Transverse colon (tissue), 4 donors: ENCODE measurements around the gene RPTOR. TPM values are rescaled to one million over a fixed set of nuclear protein-coding genes. Genes with fewer than 3 reads are reported as not detected.
A peak's percentile ranks its signal among the peaks of the same experiment; 100 is the strongest.

Experiments used
- DNase-seq: peaks from one replicate; pipeline ENCODE4 v3.0.0-alpha.2; 2019
- H3K27ac ChIP-seq, 4 donors: fragments of 200-600 bp; sonication (generic); 2 replicates each; pipeline ENCODE4 v1.5.1; 2016 to 2018; ENCODE audit warnings: inconsistent platforms in 4 of 4
- H3K27me3 ChIP-seq: fragments of 200-600 bp; sonication (generic); 2 replicates; pipeline ENCODE4 v1.5.1; 2017; ENCODE audit warnings: inconsistent platforms
- H3K36me3 ChIP-seq, 4 donors: fragments of 200-600 bp; sonication (generic); 2 replicates each; pipeline ENCODE4 v1.5.1; 2017 to 2019; ENCODE audit warnings: inconsistent platforms in 4 of 4
- H3K4me1 ChIP-seq, 4 donors: fragments of 200-600 bp; sonication (generic); 2 replicates each; pipeline ENCODE4 v1.5.1; 2017 to 2020; ENCODE audit warnings: inconsistent platforms in 4 of 4
- H3K4me3 ChIP-seq, 4 donors: fragments of 200-600 bp; sonication (generic); 1 replicate in 1 of 4; 2 replicates in 3 of 4; pipeline versions ENCODE4 v1.5.1 to v1.6.1; 2017 to 2019; ENCODE audit warnings: inconsistent platforms in 4 of 4
- H3K9me3 ChIP-seq, 2 donors: fragments of 200-600 bp; sonication (generic); 2 replicates each; pipeline ENCODE4 v1.5.1; 2017 to 2019; ENCODE audit warnings: inconsistent platforms in 2 of 2
- EP300 ChIP-seq: sonication (generic); formaldehyde crosslinking; IDR thresholded peaks from one replicate; pipeline ENCODE4 v1.6.1; 2017; ENCODE audit warnings: antibody characterized with exemption, low read depth
- POLR2A ChIP-seq: fragments of 450-650 bp; IDR thresholded peaks from one replicate; pipeline ENCODE4 v1.6.1; 2016; ENCODE audit warnings: antibody characterized with exemption, mild to moderate bottlenecking, moderate library complexity
- POLR2AphosphoS5 ChIP-seq, 3 donors: sonication (generic); formaldehyde crosslinking; IDR thresholded peaks; one replicate each; pipeline ENCODE4 v1.6.1; 2016; ENCODE audit warnings: antibody characterized with exemption in 3 of 3
- WGBS, 2 donors: methylation state at CpG; one replicate each; pipeline ENCODE4 v1.1.5; 2018; ENCODE audit warnings: low coverage in 1 of 2; 5-methylcytosine and 5-hydroxymethylcytosine counted together
- in situ Hi-C, 4 donors: fragments of 200-750 bp; cut with MboI; loops; one replicate each; pipeline versions ENCODE4 v1.15.0 to v1.15.1; 2017; ENCODE audit warnings: low sequenced_read_pairs in 3 of 4, low pct_ligation_motif_present in 1 of 4, low pct_unique_long_range_greater_than_20kb in 1 of 4
- intact Hi-C: fragments of 100-400 bp; cut with DNase I; formaldehyde crosslinking; loops from one replicate; pipeline ENCODE4 v1.15.1; 2023; ENCODE audit warnings: low total_unique reads
- total RNA-seq, 4 donors: library from RNA; depleted of rRNA; stranded (reverse); fragments of >200 nt; gene quantifications; one replicate each; pipeline ENCODE4 v1.1.0, GENCODE V29; 2016
- TF ChIP-seq, protein P1 (sequence below), 5 experiments: fragments of 200-600 bp in 3 of 5; fragments of 450-650 bp in 2 of 5; sonication (generic) in 3 of 5; IDR thresholded peaks; 1 replicate in 2 of 5; 2 replicates in 3 of 5; pipeline ENCODE4 v1.5.1; 2016 to 2017; ENCODE audit warnings: antibody characterized with exemption in 5 of 5, inconsistent platforms in 3 of 5, mild to moderate bottlenecking in 2 of 5, moderate library complexity in 1 of 5

RPTOR gene
- total RNA-seq, 4 donors from 2014 or later = 28.9 to 79.3 (median 48.0) TPM

DNA sequence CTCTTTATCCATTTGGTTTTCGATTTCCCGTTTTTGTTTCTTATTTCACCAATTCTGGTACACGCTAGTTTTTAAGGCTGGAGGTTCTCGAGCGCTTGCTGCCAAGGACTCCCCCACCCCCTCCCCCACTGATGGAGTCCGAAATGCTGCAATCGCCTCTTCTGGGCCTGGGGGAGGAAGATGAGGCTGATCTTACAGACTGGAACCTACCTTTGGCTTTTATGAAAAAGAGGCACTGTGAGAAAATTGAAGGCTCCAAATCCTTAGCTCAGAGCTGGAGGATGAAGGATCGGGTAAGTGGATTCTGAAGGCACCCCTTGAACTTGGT, 825 bp downstream of the RPTOR start:
- Histone ChIP-seq H3K4me1 (peaks cover 12 to 36% (median 15%) of the 10 kb centered on the region in 4 donors), H3K36me3 (no peaks in the 10 kb centered on the region), H3K27me3 (peaks cover 14% of the 10 kb centered on the region), H3K9me3 (no peaks in the 10 kb centered on the region), H3K27ac (peak overlapping the region in 3 of 4 donors; percentile 80 to 91 (median 90)), H3K4me3 (peak overlapping the region; percentile 69 to 96 (median 90))
- intact Hi-C loops = no loop called here
- DNase-seq = no peak
- in situ Hi-C loops = no loop called here
- no peak for TF ChIP-seq POLR2A
- TF ChIP-seq, protein P1, sequence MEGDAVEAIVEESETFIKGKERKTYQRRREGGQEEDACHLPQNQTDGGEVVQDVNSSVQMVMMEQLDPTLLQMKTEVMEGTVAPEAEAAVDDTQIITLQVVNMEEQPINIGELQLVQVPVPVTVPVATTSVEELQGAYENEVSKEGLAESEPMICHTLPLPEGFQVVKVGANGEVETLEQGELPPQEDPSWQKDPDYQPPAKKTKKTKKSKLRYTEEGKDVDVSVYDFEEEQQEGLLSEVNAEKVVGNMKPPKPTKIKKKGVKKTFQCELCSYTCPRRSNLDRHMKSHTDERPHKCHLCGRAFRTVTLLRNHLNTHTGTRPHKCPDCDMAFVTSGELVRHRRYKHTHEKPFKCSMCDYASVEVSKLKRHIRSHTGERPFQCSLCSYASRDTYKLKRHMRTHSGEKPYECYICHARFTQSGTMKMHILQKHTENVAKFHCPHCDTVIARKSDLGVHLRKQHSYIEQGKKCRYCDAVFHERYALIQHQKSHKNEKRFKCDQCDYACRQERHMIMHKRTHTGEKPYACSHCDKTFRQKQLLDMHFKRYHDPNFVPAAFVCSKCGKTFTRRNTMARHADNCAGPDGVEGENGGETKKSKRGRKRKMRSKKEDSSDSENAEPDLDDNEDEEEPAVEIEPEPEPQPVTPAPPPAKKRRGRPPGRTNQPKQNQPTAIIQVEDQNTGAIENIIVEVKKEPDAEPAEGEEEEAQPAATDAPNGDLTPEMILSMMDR (IDR thresholded peaks at IDR 0.05) = no peak
- no peak for TF ChIP-seq POLR2AphosphoS5 (IDR thresholded peaks at IDR 0.05)
- TF ChIP-seq EP300 = no peak
- 3 to 6% methylated on average over 4 to 8 of the region's 8 CpGs for WGBS, 2 donors

DNA sequence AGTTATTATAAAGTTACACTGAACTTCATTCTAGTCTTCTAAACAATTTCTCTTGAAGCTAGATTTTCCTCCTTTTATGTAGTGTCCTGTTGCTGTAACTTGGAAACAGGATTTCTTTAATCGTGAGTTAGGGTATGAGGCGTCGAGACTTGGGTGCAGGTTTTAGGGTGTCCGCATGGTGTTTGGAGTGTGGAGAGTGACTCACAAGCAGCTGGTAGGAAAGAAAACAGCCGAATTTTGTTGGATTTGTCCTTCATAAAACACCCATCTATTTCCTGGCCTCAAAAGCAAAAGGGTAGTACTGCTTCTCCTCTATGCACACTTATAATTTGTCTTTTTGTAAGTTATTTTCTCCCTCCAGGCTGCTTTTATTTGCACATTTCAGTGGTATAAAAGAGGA, 1.6 kb downstream of the RPTOR start:
- no peak overlapping the region for H3K27ac ChIP-seq
- DNase-seq = no peak
- 70 to 77% methylated on average over 5 of the region's 5 CpGs for WGBS, 2 donors
- intact Hi-C loops (no loop called here), in situ Hi-C loops (no loop called here)
- H3K4me3 ChIP-seq = peak overlapping the region in 1 of 4 donors; percentile 85
- H3K4me1 ChIP-seq = peaks cover 12 to 36% (median 15%) of the 10 kb centered on the region in 4 donors
- H3K27me3 ChIP-seq = peaks cover 13% of the 10 kb centered on the region
- no peaks in the 10 kb centered on the region for H3K9me3 ChIP-seq
- TF ChIP-seq POLR2A (no peak), POLR2AphosphoS5 (IDR thresholded peaks at IDR 0.05) (no peak), EP300 (no peak)
- TF ChIP-seq, protein P1 (IDR thresholded peaks at IDR 0.05) = no peak
- no peaks in the 10 kb centered on the region for H3K36me3 ChIP-seq

DNA sequence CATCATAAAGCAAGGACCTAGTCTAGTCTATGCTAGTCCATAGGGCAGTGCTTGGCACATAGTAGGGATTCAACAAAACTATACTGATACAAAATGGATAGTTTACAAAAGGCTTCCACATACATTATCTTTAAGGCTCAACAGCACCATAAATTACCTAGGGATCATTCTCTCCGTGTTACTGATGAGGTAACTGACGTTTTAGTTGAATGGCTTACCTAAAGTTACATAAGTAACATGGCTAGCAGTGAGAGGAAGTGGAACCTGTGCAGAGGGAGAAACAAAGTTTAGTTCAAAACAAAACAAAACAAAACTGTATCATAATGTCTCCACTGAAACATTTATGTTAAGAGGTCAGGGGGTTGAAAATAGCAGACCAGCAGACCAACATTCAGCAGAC, 7.9 kb downstream of the RPTOR start:
- Histone ChIP-seq H3K27me3 (no peaks in the 10 kb centered on the region), H3K36me3 (no peaks in the 10 kb centered on the region), H3K27ac (no peak overlapping the region), H3K9me3 (no peaks in the 10 kb centered on the region), H3K4me1 (peaks cover 0 to 8% (median 1%) of the 10 kb centered on the region in 4 donors), H3K4me3 (no peak overlapping the region)
- no peak for DNase-seq
- TF ChIP-seq, protein P1 (IDR thresholded peaks at IDR 0.05) = no peak
- TF ChIP-seq POLR2AphosphoS5 (IDR thresholded peaks at IDR 0.05) (no peak), POLR2A (no peak), EP300 (no peak)
- WGBS, 2 donors = 29 to 43% methylated on average over 2 of the region's 2 CpGs
- in situ Hi-C loops (no loop called here), intact Hi-C loops (no loop called here)

DNA sequence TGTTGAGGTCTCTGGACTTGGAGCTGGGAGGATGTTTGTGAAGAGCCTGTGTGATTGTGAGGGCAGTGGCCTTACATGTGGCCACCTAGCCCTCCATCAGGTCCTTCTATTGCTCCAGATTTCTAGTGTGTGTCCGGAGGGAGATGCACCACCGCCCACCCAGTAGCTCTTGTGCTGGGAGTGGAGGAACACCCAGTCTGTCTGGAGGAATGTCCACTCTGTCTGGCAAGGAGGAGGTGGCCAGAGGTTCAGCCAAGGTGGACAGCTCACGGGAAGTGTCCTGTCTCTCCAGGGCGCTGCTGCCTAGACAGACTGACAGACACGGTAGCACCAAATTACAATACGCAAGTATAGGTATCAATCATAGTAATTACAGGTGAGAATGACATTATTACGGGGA, 10.6 kb downstream of the RPTOR start:
- in situ Hi-C loops = no loop called here
- TF ChIP-seq, protein P1 (IDR thresholded peaks at IDR 0.05) = no peak
- TF ChIP-seq POLR2AphosphoS5 (IDR thresholded peaks at IDR 0.05) (no peak), EP300 (no peak), POLR2A (no peak)
- intact Hi-C loops = loop anchor here (5.0 kb wide), 1 partner anchor 118 kb away; no protein-coding TSS in a partner anchor

More for the DNA sequence above, 10.6 kb downstream of the RPTOR start:
- WGBS, 2 donors = 83 to 99% methylated on average over 1 to 7 of the region's 7 CpGs
- Histone ChIP-seq H3K4me1 (no peaks in the 10 kb centered on the region), H3K9me3 (no peaks in the 10 kb centered on the region), H3K36me3 (no peaks in the 10 kb centered on the region), H3K27me3 (no peaks in the 10 kb centered on the region), H3K27ac (no peak overlapping the region), H3K4me3 (no peak overlapping the region)
- DNase-seq = no peak
